ACHN (cell line): ENCODE measurements around the gene RNF212.
"Not testable (repeated sequence)": the region's sequence is repeated elsewhere in the genome, so short reads cannot be mapped to it uniquely, and the experiment has no call there.

Experiments
- DNase-seq: peaks from one replicate; pipeline ENCODE4 v3.0.0-alpha.2; 2015
- in situ Hi-C: cut with HindIII; loops from 2 replicates; pipeline ENCODE4 v1.10.0; 2017; ENCODE audit warnings: low sequenced_read_pairs, low pct_ligation_motif_present, low pct_unique_long_range_greater_than_20kb

RNF212 gene, protein sequence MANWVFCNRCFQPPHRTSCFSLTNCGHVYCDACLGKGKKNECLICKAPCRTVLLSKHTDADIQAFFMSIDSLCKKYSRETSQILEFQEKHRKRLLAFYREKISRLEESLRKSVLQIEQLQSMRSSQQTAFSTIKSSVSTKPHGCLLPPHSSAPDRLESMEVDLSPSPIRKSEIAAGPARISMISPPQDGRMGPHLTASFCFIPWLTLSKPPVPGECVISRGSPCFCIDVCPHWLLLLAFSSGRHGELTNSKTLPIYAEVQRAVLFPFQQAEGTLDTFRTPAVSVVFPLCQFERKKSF

DNA sequence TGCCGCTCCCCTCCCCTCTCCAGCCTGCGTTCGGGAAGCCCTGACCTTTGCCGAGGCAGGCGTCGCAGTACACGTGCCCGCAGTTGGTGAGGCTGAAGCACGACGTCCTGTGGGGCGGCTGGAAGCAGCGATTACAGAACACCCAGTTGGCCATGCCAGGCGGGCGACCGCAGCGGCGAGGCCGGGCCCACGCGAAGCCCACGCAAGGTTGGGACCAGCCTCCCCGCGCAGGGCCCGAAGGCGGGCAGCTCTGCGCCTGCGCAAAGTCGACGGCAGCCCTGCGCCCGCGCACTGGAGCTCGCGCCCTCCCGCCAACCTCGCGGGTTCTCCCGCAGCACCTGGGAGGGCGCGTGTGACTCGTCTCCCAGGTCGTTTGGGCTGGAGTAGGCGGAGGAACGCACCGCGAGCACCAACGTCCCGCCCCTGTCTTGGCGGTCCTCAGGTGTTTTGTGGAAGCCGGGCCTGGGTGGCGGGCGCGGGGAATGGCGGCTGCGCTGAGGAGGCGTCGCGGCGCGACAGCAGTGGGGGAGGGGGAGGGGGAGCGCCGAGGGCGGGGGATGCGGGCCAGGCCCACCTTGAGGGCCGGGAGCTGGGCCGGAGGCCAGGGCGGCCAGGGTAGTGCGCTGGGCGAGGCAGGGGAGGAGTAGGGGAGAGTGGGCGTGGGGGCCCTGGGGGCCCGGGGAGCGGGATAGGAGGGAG is at the start of gene RNF212:
TSS of gene RNF212 (minus strand) at position 254 of the 699 bp plus-strand sequence. CDS start at position 154, 100 bp downstream.
- no peak for DNase-seq
- in situ Hi-C loops = no loop called here

DNA sequence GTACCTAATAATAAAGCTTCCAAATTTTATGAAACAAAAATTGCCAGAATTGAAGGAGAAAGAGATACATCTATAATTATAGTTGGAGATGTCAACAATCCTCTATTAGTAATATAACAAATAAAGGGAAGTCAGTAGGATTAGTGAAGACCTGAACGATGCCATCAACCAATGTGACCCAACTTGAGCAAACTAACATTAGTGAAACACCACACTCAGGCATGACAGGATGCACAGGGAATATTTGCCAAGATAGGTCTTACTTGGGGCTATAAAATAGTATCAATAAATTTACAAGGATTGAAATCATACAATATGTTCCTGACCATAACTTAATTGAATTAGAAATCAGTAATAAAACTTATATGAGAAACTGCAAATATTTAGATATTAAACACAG is 47.0 kb upstream of the RNF212 start:
- no peak for DNase-seq
- in situ Hi-C loops = no loop called here

DNA sequence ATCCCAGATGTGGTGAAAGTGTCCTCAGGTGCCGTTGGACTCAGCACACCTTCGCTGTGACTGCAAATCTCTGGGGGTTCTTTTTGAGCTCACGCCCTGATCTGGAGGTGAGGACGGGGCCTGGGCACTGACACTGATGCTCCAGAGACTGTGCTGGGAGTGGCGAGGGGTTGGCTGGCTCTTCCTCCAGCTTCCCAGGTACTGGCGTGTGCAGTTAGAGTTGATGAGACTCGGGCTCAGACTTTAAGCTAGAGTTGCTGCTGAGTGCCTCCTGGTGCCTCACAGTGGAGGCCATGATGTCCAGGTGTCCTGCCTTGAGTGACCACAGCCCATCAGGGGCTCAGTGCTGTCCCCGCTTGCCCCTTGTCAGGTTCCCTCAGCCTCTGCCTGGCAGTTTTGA is 42.7 kb upstream of the RNF212 start:
- no peak for DNase-seq
- in situ Hi-C loops = no loop called here

DNA sequence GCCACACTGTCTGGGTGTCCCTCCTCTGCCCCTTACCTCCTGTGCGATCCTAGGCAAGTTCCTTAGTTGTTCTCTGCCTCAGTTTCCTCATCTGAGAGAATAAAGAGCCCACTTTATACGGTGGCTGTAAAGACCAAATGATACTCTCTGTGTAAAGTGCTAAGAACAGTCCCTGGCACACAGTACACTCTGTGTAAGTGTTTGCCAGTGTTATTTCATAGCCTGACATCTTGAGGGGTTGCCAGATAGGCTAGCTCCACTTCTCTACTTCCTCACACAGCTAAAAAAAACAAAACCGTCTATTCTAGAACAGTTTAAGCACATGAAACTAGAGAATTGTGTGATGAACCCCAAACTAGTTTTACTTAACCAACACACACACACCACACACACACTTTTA is 42.0 kb upstream of the RNF212 start:
- no peak for DNase-seq
- in situ Hi-C loops = no loop called here

DNA sequence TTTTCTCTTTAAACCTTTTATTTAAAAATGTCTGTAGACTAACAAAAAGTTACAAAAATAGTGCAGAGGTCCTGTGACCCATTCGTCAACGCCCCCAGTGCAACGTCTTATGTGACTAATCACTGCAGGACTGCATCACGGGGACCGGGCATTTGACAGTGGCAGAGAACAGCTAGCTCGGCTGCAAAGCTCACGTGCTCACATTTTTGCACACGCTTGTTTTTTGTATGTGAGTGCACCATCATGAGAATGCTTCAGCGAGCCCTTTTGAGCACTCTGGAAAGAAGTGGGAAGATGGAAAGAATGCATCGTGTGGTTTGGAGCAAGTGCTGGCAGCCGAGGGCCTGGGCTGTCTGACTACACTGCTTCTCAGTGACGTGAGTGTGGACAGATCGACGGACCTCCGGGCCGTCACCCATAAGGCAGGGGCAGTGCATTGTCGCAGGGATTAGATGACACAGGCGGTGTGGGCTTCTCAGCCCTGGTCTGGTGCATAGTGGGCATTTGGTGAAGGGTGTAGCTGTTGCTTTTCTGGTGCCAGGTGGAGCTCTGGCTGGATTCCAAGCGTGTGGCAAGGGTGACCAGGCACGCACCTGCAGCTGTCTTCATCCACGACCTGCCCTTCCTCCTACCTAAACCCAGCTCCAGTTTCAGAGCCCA is 41.3 kb upstream of the RNF212 start:
- in situ Hi-C loops = no loop called here
- no peak for DNase-seq

DNA sequence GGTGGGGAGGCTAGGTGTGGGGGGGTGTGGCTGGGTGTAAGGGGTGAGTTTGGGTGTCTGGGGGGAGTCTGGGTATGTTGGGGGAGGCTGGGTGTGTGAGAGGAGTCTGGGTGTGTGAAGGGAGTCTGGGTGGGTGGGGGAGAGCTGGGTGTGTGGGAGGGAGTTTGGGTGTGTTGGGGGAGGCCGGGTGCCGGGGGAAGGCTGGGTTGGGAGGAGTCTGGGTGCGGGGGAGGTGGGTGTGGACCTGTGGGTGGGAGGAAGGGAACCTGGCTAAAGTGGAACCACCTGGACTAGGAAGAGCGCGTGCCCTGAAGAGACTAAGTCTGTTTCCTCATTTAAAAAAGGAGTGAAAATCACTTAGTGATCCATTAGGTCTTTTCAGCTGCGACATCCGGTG is 40.8 kb upstream of the RNF212 start:
- no peak for DNase-seq
- in situ Hi-C loops = no loop called here

DNA sequence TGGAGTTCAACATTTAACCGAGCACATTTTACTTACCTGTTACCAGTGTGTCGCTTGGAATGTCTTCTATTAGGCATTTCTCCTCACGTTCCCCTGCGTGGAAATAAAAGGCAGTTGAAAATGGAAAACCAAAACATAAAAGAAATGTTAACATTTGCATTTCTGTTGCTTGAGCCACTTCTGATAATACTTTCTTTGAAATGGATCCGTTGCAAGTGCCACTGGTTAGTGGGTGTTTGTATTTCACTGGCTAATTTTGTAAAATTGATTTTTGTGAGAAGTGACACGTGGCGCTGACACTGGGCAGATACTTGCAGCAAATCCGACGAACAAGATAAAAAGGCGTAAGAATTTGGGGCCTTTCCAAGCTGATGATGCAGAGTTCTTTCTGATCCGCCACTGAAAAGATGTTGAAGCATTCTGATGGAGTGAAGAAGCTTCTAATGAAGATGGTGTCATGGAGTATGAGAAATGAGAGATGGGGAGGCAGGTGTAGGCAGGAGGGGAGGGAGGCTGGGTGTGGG is 40.3 kb upstream of the RNF212 start:
- in situ Hi-C loops = no loop called here
- DNase-seq = no peak

DNA sequence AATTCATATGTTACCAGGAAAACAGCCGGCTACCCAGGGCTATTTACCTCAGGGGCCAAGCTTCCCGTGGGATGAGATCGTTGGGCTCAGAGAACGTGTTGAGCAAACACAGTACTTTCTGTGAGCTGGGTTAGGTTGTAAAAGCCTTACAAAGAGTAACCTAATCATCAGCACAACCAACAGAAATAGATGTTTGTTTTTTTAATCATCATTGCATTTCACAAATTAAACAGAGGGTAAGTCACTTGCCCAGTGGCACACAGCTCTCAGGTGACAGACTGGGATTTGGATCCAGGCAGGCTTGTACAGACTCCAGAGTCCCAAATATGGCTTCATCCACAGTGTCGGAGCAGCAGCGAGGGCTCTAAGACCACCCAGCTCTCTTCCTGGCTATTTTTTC is 38.9 kb upstream of the RNF212 start:
- in situ Hi-C loops = no loop called here
- DNase-seq = no peak

DNA sequence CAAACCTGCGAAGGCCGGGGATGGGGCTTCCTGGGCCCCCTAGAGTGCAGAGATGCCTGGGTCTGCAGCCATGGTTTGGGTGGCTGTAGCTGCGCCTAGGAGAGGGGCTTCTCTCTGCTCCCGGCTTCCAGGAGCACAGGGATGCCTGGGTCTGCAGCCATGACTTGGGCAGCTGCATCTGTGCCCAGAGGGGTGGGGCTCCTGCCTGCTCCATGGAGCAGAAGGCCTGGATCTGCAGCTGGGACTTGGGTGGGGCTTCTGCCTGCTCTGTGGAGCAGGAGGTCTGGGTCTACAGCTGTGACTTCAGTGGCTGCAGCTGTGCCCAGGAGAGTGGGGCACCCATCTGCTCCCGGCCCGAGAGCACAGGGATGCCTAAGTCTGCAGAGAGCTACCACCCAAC is 38.2 kb upstream of the RNF212 start:
- DNase-seq = no peak
- in situ Hi-C loops = no loop called here

DNA sequence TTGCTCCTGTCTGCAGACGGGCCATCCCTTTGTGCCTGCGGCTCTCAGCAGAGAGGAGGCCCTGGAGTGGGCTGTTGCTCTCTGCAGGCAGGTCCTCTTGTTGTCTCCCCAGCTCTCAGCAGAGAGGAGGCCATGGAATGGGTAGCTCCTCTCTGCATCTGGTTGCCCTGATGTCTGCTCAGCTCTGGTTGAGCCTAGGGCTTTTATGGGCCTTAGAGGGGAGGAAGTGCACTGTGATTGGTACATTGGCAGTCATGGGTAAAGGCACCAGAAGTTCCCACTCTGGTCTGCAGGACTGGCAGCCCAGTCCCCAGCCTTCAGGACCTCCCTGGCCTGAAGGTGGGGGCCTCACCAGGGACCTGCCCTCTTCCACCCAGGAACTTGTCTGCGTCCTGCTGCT is 37.5 kb upstream of the RNF212 start:
- in situ Hi-C loops = no loop called here
- no peak for DNase-seq

DNA sequence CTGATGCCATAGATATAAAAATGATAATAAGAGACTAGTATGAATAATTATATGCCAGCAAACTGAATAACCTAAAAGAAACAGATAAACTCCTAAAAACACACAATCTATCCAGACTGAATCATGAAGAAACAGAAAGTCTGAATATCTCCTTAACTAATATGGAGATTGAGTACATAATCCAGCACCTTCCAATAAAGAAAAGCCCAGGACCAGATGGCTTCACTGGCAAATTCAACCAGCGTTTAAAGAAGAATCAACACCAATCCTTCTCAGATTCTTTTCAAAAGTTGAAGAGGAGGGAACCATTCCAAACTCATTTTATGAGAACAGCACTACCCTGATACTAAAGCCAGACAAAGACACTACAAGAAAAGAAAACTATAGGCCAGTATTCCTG is 26.5 kb upstream of the RNF212 start:
- in situ Hi-C loops = no loop called here
- no peak for DNase-seq

DNA sequence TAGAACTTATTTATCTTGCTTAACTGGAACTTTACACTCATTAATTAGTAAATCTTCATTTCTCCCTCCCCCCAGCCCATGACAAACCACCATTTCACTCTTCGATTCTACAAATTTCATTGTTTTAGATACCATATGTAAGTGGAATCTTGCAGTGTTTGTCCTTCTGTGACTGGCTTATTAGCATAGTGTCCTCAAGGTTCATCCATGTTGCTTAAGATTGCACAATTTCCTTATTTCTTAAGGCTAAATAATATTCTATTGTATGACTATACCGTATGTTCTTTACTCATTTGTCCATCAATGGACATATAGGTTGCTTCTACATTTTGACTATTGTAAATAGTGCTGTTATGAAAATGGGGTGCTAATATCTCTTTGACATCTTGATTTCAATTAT is 24.5 kb upstream of the RNF212 start:
- in situ Hi-C loops = no loop called here

DNA sequence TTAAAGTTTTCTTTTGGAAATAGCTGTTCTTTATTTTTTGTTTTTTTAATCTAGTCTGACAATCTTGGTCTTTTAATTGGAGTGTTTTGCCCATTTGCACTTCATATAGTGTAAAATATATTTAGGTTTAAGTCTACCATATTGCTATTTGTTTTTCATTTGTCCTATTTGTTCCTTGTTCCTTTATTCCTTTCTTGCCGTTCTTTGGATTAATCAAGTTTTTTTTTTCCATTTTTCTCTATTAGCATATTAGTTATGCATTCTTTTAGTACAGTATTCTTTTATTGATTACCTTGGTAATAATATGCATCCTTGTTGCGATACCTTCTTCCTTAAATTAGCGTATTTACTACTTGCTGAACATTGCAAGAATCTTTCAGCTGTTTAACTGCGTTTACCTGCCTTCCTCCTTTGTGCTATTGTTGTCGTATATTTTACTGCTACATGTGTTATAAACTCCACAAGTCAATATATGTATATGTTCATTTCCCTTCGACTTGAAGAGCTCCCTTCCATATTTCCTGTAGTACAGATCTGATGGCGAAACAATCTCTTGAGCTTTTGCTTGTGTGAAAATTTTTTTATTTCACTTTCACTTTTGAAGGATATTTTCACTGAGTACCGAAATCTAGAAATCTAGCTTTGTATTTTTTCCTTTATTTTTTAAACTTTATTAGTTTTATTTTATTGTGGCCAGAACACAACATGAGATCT is 23.9 kb upstream of the RNF212 start:
- in situ Hi-C loops = no loop called here
- DNase-seq = no peak

More for the DNA sequence above, 24.5 kb upstream of the RNF212 start:
- DNase-seq = no peak

DNA sequence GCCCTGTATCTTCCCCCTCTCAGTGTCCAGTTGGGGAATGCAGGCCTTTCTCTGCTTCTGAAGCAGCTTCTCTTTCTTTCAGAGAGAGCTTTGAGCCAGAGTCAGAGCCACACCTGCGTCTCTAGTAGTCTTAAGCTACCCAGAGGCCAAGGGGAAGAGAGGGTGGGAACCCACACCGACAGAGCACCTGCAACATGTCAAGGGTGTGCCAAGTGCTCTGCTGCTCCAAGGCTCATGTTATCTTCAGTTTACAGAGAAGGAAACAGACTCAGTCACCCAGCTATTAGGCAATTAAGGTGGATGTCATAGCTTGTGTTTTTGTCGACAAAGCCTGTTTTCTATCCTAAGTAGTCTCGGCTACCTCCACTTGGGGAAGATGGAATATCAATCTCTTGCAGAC is 22.7 kb upstream of the RNF212 start:
- DNase-seq = no peak
- in situ Hi-C loops = no loop called here

DNA sequence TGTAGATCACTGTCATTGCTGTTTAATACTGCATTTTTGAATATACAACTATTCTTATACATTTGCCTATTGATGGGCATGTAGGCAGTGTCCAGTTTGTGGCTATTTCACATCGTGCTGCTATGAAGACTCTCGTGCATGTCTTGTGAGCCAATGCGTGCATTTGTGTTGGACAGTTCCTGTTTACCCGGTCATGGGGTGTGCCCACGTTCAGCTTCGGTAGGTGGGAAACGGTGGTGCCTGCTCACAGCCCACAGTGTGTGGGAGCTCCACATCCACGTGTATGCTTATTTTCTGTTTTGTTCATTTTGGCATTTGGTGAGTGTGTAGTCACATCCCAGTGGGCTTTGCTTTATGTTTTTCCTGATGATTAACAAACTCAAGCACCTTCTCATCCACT is 19.7 kb upstream of the RNF212 start:
- no peak for DNase-seq
- in situ Hi-C loops = no loop called here

DNA sequence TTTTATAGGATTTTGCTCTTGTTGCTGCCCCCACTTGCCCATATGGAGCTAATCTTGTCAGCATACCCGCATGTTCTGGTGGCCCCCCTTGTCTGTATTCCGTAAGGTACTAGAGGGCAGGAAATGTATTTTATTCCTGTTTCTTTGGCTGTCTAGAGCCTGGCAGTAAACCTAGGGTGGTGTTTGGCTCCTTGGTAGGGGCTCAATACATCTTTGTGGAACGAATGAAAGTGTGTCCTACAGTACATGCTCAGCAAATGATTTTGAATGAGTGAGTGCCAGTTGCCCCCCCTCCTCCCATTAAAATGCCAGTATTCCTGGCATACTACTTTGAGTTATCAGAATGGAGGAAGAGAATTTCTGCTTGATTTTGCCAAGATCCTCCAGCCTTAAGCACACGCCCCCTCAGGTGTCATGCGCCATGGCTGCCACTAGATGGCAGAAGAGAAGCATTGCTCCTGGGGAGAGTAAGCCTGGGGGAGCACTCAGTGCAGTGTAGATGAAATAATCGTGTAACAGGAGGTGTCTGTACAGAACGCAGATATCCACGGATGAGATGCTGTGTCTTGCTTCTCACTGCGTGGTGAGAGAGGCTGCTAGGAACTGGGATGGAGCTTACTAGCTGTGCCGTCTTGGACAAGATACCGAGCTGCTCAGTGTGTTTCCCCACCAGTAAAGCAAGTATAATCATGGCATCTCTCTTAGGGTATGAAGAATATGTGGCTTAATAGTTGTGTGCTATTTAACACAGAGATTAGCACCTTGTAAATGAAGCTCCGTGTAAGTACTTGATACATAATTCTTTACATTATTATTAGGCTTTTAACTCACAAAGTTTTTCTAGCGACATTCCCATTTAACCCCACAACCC is 17.2 kb upstream of the RNF212 start:
- in situ Hi-C loops = no loop called here
- DNase-seq = peak; percentile 63

DNA sequence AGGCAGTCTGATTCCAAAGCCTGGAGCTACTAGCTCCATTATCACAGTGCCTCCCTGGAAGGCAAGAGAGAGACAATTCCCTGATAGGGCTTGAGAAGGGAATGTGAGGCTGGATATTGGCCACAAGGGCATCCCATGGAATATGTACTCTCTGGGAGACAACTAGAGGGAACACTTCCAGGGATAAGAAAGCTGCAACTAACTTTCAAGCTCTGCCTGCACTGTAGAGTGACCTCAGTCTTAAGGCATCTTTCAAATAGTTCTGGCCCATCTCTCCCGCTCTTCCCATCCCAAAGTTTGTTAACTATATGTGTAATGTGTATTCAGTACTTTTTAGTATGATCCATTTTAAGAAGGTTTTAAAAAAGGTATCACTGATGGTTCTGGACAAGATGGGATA is 13.1 kb upstream of the RNF212 start:
- in situ Hi-C loops = no loop called here
- no peak for DNase-seq

DNA sequence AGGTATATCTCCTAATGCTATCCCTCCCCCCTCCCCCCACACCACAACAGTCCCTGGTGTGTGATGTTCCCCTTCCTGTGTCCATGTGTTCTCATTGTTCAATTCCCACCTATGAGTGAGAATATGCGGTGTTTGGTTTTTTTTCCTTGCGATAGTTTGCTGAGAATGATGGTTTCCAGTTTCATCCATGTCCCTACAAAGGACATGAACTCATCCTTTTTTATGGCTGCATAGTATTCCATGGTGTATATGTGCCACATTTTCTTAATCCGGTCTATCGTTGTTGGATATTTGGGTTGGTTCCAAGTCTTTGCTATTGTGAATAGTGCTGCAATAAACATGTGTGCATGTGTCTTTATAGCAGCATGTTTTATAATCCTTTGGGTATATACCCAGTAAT is 12.1 kb upstream of the RNF212 start:
- in situ Hi-C loops, DNase-seq: not testable (repeated sequence)
